ENCODE data around the gene AP4B1. TPM values are rescaled to one million over a fixed set of nuclear protein-coding genes. Genes with fewer than 3 reads are reported as not detected.

The AP4B1 gene
- total RNA-seq, 1 donor, result 14.1 TPM

DNA sequence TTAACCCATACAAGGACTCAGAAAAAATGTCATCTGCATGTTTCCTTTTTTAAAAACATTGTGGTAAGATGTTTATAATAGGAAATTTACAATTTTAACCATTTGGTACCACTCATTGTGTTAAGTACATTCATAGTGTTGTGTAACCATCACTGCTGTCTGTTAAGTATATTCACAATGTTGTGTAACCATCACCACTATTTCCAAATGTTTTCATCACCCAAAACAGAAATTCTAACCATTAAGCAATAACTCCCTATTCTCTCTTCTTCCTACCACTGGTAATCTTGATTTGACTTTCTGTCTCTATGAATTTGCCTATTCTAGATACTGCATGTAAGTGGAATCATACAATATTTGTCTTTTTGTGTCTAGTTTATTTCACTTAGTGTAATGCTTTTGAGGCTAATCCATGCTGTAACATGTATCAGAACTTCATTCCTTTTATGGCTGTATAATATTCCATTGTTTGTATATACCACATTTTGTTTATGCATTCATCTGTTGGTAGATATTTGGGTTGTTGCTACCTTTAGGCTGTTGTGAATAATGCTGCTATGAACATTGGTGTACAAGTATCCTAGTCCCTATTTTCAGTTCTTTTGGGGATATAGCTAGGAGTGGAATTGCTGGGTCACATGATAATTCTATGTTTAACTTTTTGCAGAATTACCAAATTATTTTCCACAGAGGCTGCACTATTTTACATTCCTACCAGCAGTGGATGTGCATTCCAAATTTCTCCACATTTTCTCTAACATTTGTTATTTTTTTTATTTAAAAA is 38.6 kb upstream of the AP4B1 start:
- Histone ChIP-seq H4K20me1 (ENCODE audit: insufficient read depth, low read length) (peaks cover 11% of the 10 kb centered on the region), H3K36me3 (ENCODE audit: insufficient read depth, low read length) (peaks cover 13% of the 10 kb centered on the region), H3K79me2 (ENCODE audit: insufficient read depth, low read length) (peaks cover 82% of the 10 kb centered on the region), H3K27ac (ENCODE audit: low read depth, low read length) (no peak overlapping the region), H3K4me3 (ENCODE audit: insufficient read depth, low read length) (no peak overlapping the region), H2AFZ (ENCODE audit: low read length) (no peak overlapping the region), H3K4me1 (ENCODE audit: insufficient read depth, low read length) (peaks cover 4% of the 10 kb centered on the region), H3K9me3 (ENCODE audit: low read depth, low read length) (no peaks in the 10 kb centered on the region), H3K27me3 (ENCODE audit: insufficient read depth, low read length) (no peaks in the 10 kb centered on the region), H3K4me2 (ENCODE audit: insufficient read depth, low read length) (no peak overlapping the region)
- DNase-seq (ENCODE audit: insufficient read length, low spot score, missing footprints), result no peak
- TF ChIP-seq, protein P1, sequence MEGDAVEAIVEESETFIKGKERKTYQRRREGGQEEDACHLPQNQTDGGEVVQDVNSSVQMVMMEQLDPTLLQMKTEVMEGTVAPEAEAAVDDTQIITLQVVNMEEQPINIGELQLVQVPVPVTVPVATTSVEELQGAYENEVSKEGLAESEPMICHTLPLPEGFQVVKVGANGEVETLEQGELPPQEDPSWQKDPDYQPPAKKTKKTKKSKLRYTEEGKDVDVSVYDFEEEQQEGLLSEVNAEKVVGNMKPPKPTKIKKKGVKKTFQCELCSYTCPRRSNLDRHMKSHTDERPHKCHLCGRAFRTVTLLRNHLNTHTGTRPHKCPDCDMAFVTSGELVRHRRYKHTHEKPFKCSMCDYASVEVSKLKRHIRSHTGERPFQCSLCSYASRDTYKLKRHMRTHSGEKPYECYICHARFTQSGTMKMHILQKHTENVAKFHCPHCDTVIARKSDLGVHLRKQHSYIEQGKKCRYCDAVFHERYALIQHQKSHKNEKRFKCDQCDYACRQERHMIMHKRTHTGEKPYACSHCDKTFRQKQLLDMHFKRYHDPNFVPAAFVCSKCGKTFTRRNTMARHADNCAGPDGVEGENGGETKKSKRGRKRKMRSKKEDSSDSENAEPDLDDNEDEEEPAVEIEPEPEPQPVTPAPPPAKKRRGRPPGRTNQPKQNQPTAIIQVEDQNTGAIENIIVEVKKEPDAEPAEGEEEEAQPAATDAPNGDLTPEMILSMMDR (IDR thresholded peaks at IDR 0.05; ENCODE audit: extremely low read depth, low read depth, low read length), result no peak

DNA sequence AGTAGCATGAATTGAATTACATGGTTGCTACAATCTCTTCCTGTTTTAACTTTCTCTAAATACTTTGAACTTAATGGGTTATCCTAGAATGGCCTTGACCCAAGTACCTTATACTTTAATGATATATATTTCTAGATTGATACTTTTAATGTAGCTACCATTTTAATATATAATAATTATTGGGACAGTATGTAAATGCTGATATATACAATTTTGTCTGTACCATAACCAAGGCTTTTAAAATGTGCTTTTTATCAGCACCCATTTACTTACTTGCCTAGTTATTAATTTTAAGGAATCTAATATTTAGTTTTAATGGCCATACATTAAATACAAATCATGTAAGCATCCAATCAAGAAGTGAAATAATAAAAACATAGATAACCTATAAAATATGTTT is 37.9 kb upstream of the AP4B1 start:
- no peak overlapping the region for H2AFZ ChIP-seq (ENCODE audit: low read length)
- no peak overlapping the region for H3K4me3 ChIP-seq (ENCODE audit: insufficient read depth, low read length)
- no peaks in the 10 kb centered on the region for H3K9me3 ChIP-seq (ENCODE audit: low read depth, low read length)
- peaks cover 82% of the 10 kb centered on the region for H3K79me2 ChIP-seq (ENCODE audit: insufficient read depth, low read length)
- no peak overlapping the region for H3K27ac ChIP-seq (ENCODE audit: low read depth, low read length)
- H3K27me3 ChIP-seq (ENCODE audit: insufficient read depth, low read length), result no peaks in the 10 kb centered on the region
- H4K20me1 ChIP-seq (ENCODE audit: insufficient read depth, low read length), result peaks cover 15% of the 10 kb centered on the region
- TF ChIP-seq, protein P1 (IDR thresholded peaks at IDR 0.05; ENCODE audit: extremely low read depth, low read depth, low read length), result no peak
- DNase-seq (ENCODE audit: insufficient read length, low spot score, missing footprints), result no peak
- no peak overlapping the region for H3K4me2 ChIP-seq (ENCODE audit: insufficient read depth, low read length)
- peaks cover 4% of the 10 kb centered on the region for H3K4me1 ChIP-seq (ENCODE audit: insufficient read depth, low read length)
- peaks cover 13% of the 10 kb centered on the region for H3K36me3 ChIP-seq (ENCODE audit: insufficient read depth, low read length)

DNA sequence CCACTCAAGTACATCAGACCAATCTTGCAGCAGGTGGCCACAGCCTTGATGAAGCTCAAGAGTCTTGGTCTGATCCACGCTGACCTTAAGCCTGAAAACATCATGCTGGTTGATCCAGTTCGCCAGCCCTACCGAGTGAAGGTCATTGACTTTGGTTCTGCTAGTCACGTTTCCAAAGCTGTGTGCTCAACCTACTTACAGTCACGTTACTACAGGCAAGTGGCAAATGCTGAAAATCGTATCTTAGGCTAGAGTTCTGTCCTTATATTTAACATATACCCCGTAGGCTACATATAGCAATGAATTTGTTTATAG is 36.6 kb upstream of the AP4B1 start:
- Histone ChIP-seq H4K20me1 (ENCODE audit: insufficient read depth, low read length) (peaks cover 26% of the 10 kb centered on the region), H3K4me3 (ENCODE audit: insufficient read depth, low read length) (no peak overlapping the region), H3K9me3 (ENCODE audit: low read depth, low read length) (no peaks in the 10 kb centered on the region), H2AFZ (ENCODE audit: low read length) (no peak overlapping the region), H3K79me2 (ENCODE audit: insufficient read depth, low read length) (peaks cover 83% of the 10 kb centered on the region), H3K27me3 (ENCODE audit: insufficient read depth, low read length) (no peaks in the 10 kb centered on the region), H3K4me1 (ENCODE audit: insufficient read depth, low read length) (no peaks in the 10 kb centered on the region), H3K4me2 (ENCODE audit: insufficient read depth, low read length) (no peak overlapping the region), H3K27ac (ENCODE audit: low read depth, low read length) (no peak overlapping the region), H3K36me3 (ENCODE audit: insufficient read depth, low read length) (peaks cover 13% of the 10 kb centered on the region)
- TF ChIP-seq, protein P1 (IDR thresholded peaks at IDR 0.05; ENCODE audit: extremely low read depth, low read depth, low read length), result no peak
- no peak for DNase-seq (ENCODE audit: insufficient read length, low spot score, missing footprints)

DNA sequence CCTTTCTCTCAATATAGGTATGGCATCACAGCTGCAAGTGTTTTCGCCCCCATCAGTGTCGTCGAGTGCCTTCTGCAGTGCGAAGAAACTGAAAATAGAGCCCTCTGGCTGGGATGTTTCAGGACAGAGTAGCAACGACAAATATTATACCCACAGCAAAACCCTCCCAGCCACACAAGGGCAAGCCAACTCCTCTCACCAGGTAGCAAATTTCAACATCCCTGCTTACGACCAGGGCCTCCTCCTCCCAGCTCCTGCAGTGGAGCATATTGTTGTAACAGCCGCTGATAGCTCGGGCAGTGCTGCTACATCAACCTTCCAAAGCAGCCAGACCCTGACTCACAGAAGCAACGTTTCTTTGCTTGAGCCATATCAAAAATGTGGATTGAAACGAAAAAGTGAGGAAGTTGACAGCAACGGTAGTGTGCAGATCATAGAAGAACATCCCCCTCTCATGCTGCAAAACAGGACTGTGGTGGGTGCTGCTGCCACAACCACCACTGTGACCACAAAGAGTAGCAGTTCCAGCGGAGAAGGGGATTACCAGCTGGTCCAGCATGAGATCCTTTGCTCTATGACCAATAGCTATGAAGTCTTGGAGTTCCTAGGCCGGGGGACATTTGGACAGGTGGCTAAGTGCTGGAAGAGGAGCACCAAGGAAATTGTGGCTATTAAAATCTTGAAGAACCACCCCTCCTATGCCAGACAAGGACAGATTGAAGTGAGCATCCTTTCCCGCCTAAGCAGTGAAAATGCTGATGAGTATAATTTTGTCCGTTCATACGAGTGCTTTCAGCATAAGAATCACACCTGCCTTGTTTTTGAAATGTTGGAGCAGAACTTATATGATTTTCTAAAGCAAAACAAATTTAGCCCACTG is 36.0 kb upstream of the AP4B1 start:
- Histone ChIP-seq H3K27ac (ENCODE audit: low read depth, low read length) (no peak overlapping the region), H3K27me3 (ENCODE audit: insufficient read depth, low read length) (no peaks in the 10 kb centered on the region), H3K4me2 (ENCODE audit: insufficient read depth, low read length) (no peak overlapping the region), H3K79me2 (ENCODE audit: insufficient read depth, low read length) (peaks cover 83% of the 10 kb centered on the region), H3K36me3 (ENCODE audit: insufficient read depth, low read length) (peaks cover 13% of the 10 kb centered on the region), H2AFZ (ENCODE audit: low read length) (no peak overlapping the region), H3K9me3 (ENCODE audit: low read depth, low read length) (no peaks in the 10 kb centered on the region), H3K4me1 (ENCODE audit: insufficient read depth, low read length) (no peaks in the 10 kb centered on the region), H4K20me1 (ENCODE audit: insufficient read depth, low read length) (peaks cover 32% of the 10 kb centered on the region), H3K4me3 (ENCODE audit: insufficient read depth, low read length) (no peak overlapping the region)
- DNase-seq (ENCODE audit: insufficient read length, low spot score, missing footprints), result no peak
- TF ChIP-seq, protein P1 (IDR thresholded peaks at IDR 0.05; ENCODE audit: extremely low read depth, low read depth, low read length), result no peak

Measured in osteoblast (primary cell).